IMR-90 (cell line): ENCODE results near the gene MRPL19. TPM values are rescaled to one million over a fixed set of nuclear protein-coding genes. Genes with fewer than 3 reads are reported as not detected.

Source experiments
- ATAC-seq: fragments of 200-7000 bp; cut with Tn5 transposase; 2 replicates; pipeline ENCODE4 v1.9.1; 2020; ENCODE audit warnings: low read depth, mild to moderate bottlenecking, moderate library complexity
- BruUV-seq: library from RNA; stranded (reverse); fragments of 400-500 nt; replicated peaks from 2 replicates; lab custom pipeline; 2021; lab: Mats Ljungman, UMichigan
- CTCF ChIA-PET: fragments of 300-600 bp; formaldehyde crosslinking; extraction: SDS; loops from one replicate; lab custom pipeline; 2021; ENCODE audit warnings: antibody characterized with exemption; lab: Yijun Ruan, JAX
- POLR2A ChIA-PET: fragments of 300-600 bp; sonication (Branson Sonifier 250); formaldehyde crosslinking; loops from one replicate; lab custom pipeline; 2022; ENCODE audit warnings: antibody characterized with exemption; ENCODE audit not compliant: unreplicated experiment; lab: Charles Lee
- DNase-seq: peaks from one replicate; pipeline ENCODE4 v3.0.0; 2013
- H2AFZ ChIP-seq: replicated peaks from 2 replicates; pipeline ENCODE3; 2013; ENCODE audit warnings: low read length, mild to moderate bottlenecking; ENCODE audit not compliant: poor library complexity
- H2AK5ac ChIP-seq: 2 replicates; pipeline ENCODE4 v1.6.1; 2013; ENCODE audit warnings: low read depth, low read length, inconsistent platforms
- H2AK9ac ChIP-seq: replicated peaks from 2 replicates; pipeline ENCODE3; 2013; ENCODE audit warnings: mild to moderate bottlenecking, low read depth, low read length, moderate library complexity; ENCODE audit not compliant: poor library complexity
- H2BK120ac ChIP-seq: 2 replicates; pipeline ENCODE4 v1.6.1; 2013; ENCODE audit warnings: low read depth, low read length, inconsistent platforms
- H2BK15ac ChIP-seq: 3 replicates; pipeline ENCODE4 v1.6.1; 2013; ENCODE audit warnings: low read depth, low read length, inconsistent platforms
- H2BK20ac ChIP-seq: 2 replicates; pipeline ENCODE4 v1.6.1; 2013; ENCODE audit warnings: low read depth, mild to moderate bottlenecking, inconsistent platforms, low read length, moderate library complexity
- H2BK5ac ChIP-seq: 2 replicates; pipeline ENCODE4 v1.6.1; 2013; ENCODE audit warnings: mild to moderate bottlenecking, low read depth, low read length, inconsistent platforms; ENCODE audit not compliant: poor library complexity, severe bottlenecking
- H3K14ac ChIP-seq: replicated peaks from 2 replicates; pipeline ENCODE4 v1.6.1; 2013; ENCODE audit warnings: low read depth, low read length, inconsistent platforms
- H3K18ac ChIP-seq: 2 replicates; pipeline ENCODE4 v1.6.1; 2013; ENCODE audit warnings: low read depth, low read length, control low read depth
- H3K23ac ChIP-seq: 2 replicates; pipeline ENCODE4 v1.6.1; 2013; ENCODE audit warnings: low read depth, low read length, inconsistent platforms
- H3K27ac ChIP-seq: 2 replicates; pipeline ENCODE4 v1.5.1; 2013; ENCODE audit warnings: mild to moderate bottlenecking, control low read depth, low read length; ENCODE audit not compliant: insufficient read depth
- H3K27me3 ChIP-seq: 2 replicates; pipeline ENCODE4 v1.6.1; 2013; ENCODE audit warnings: low read length; ENCODE audit not compliant: control insufficient read depth, insufficient read depth
- H3K36me3 ChIP-seq: 2 replicates; pipeline ENCODE4 v1.6.1; 2013; ENCODE audit warnings: low read length, mixed read lengths; ENCODE audit not compliant: control insufficient read depth, insufficient read depth
- H3K4ac ChIP-seq: 2 replicates; pipeline ENCODE4 v1.6.1; 2013; ENCODE audit warnings: low read depth, low read length, inconsistent platforms
- H3K4me1 ChIP-seq: 2 replicates; pipeline ENCODE4 v1.6.1; 2013; ENCODE audit warnings: low read length, mixed read lengths; ENCODE audit not compliant: control insufficient read depth, insufficient read depth
- H3K4me2 ChIP-seq: 2 replicates; pipeline ENCODE4 v1.6.1; 2013; ENCODE audit warnings: low read depth, mild to moderate bottlenecking, control low read depth, low read length, moderate library complexity
- H3K4me3 ChIP-seq: 2 replicates; pipeline ENCODE4 v1.5.1; 2013; ENCODE audit warnings: low read depth, mild to moderate bottlenecking, control low read depth, low read length, moderate library complexity; ENCODE audit not compliant: insufficient read depth
- H3K56ac ChIP-seq: 2 replicates; pipeline ENCODE4 v1.6.1; 2013; ENCODE audit warnings: low read length, inconsistent platforms; ENCODE audit not compliant: insufficient read depth; ENCODE audit errors: extremely low read depth
- H3K79me1 ChIP-seq, 2 experiments: 2 replicates each; pipeline ENCODE4 v1.6.1; 2013; ENCODE audit warnings: low read length in 2 of 2, inconsistent platforms in 1 of 2, low read depth in 1 of 2
- H3K9ac ChIP-seq: 2 replicates; pipeline ENCODE4 v1.6.1; 2013; ENCODE audit warnings: low read depth, low read length, control low read depth
- H3K9me1 ChIP-seq: 2 replicates; pipeline ENCODE4 v1.6.1; 2013; ENCODE audit warnings: low read length, inconsistent platforms; ENCODE audit not compliant: insufficient read depth
- H3K9me3 ChIP-seq: 2 replicates; pipeline ENCODE4 v1.6.1; 2013; ENCODE audit warnings: low read length; ENCODE audit not compliant: control insufficient read depth, insufficient read depth
- H4K20me1 ChIP-seq: 2 replicates; pipeline ENCODE4 v1.6.1; 2013; ENCODE audit warnings: low read length, inconsistent platforms; ENCODE audit not compliant: insufficient read depth
- H4K5ac ChIP-seq: 2 replicates; pipeline ENCODE4 v1.6.1; 2013; ENCODE audit warnings: mild to moderate bottlenecking, low read depth, low read length, control low read depth
- H4K8ac ChIP-seq, 2 experiments: 2 replicates each; pipeline ENCODE4 v1.6.1; 2013; ENCODE audit warnings: low read depth in 2 of 2, low read length in 2 of 2, control low read depth in 1 of 2, inconsistent platforms in 1 of 2
- H4K91ac ChIP-seq: 2 replicates; pipeline ENCODE4 v1.6.1; 2013; ENCODE audit warnings: low read depth, low read length, inconsistent platforms; ENCODE audit not compliant: insufficient read depth
- CEBPB ChIP-seq: IDR thresholded peaks from 2 replicates; pipeline ENCODE4 v1.6.1; 2012; ENCODE audit warnings: low read depth, low read length, improper control_type of control experiment
- CHD1 ChIP-seq: IDR thresholded peaks from 2 replicates; pipeline ENCODE4 v1.6.1; 2012; ENCODE audit warnings: low read depth, low read length, improper control_type of control experiment
- CTCF ChIP-seq: conservative IDR thresholded peaks from 2 replicates; pipeline ENCODE4 v1.5.1; 2012; ENCODE audit warnings: mild to moderate bottlenecking, low read depth, low read length, improper control_type of control experiment
- FOS ChIP-seq: fragments of 150-350 bp; IDR thresholded peaks from 2 replicates; pipeline ENCODE4 v1.6.1; 2016; ENCODE audit warnings: low read depth, low read length
- MAFK ChIP-seq: IDR thresholded peaks from 2 replicates; pipeline ENCODE4 v1.6.1; 2012; ENCODE audit warnings: low read depth, low read length, improper control_type of control experiment
- MAZ ChIP-seq: IDR thresholded peaks from 2 replicates; pipeline ENCODE4 v1.6.1; 2012; ENCODE audit warnings: low read depth, mild to moderate bottlenecking, low read length, improper control_type of control experiment, moderate library complexity, borderline replicate concordance
- MXI1 ChIP-seq: IDR thresholded peaks from 2 replicates; pipeline ENCODE4 v1.6.1; 2012; ENCODE audit warnings: low read depth, mild to moderate bottlenecking, low read length, moderate library complexity, borderline replicate concordance
- NFE2L2 ChIP-seq: fragments of 150-350 bp; IDR thresholded peaks from 2 replicates; pipeline ENCODE4 v1.6.1; 2016; ENCODE audit warnings: low read depth, mild to moderate bottlenecking, low read length
- POLR2A ChIP-seq: IDR thresholded peaks from 2 replicates; pipeline ENCODE4 v1.6.1; 2012; ENCODE audit warnings: mild to moderate bottlenecking, low read depth, low read length
- RAD21 ChIP-seq: IDR thresholded peaks from 2 replicates; pipeline ENCODE4 v1.6.1; 2012; ENCODE audit warnings: low read length, improper control_type of control experiment
- RCOR1 ChIP-seq: IDR thresholded peaks from 2 replicates; pipeline ENCODE4 v1.6.1; 2012; ENCODE audit warnings: mild to moderate bottlenecking, low read length, improper control_type of control experiment; ENCODE audit not compliant: insufficient replicate concordance
- RFX5 ChIP-seq: IDR thresholded peaks from 2 replicates; pipeline ENCODE4 v1.8.0; 2012; ENCODE audit warnings: low read depth, mild to moderate bottlenecking, low read length, moderate library complexity
- USF2 ChIP-seq: fragments of 150-350 bp; IDR thresholded peaks from 2 replicates; pipeline ENCODE4 v1.6.1; 2017; ENCODE audit warnings: mild to moderate bottlenecking, antibody characterized with exemption, low read length, low read depth
- WGBS, 2 experiments: methylation state at CpG; one replicate each; pipeline versions ENCODE4 v1.1.5 to v1.1.7; 2013; ENCODE audit warnings: missing lambda C conversion rate in 2 of 2; ENCODE audit not compliant: insufficient read length in 1 of 2; ENCODE audit errors: extremely low coverage in 2 of 2; 5-methylcytosine and 5-hydroxymethylcytosine counted together
- dilution Hi-C: fragments of 300-500 bp; cut with HindIII; formaldehyde crosslinking; loops from one replicate; pipeline ENCODE4 v1.14.3; 2018; ENCODE audit warnings: low sequenced_read_pairs; ENCODE audit not compliant: unreplicated experiment
- in situ Hi-C: fragments of 300-500 bp; cut with MboI; formaldehyde crosslinking; loops from 3 replicates; pipeline ENCODE4 v1.14.3; 2019; ENCODE audit warnings: low sequenced_read_pairs, inconsistent platforms, mixed read lengths
- intact Hi-C: fragments of 100-400 bp; cut with micrococcal nuclease; formaldehyde crosslinking; loops from 2 replicates; pipeline ENCODE4 v1.10.0; 2022
- polyA plus RNA-seq, 3 experiments: library from polyadenylated mRNA; depleted of rRNA; stranded (reverse); fragments of >200 nt; gene quantifications; 2 replicates each; pipeline ENCODE4 v1.2.3, GENCODE V29; 2012; ENCODE audit warnings: low replicate concordance in 1 of 3
- total RNA-seq: library from RNA; depleted of rRNA; stranded (reverse); fragments of >200 nt; gene quantifications from 2 replicates; pipeline ENCODE4 v1.2.3, GENCODE V29; 2012
- TF ChIP-seq, protein P1 (sequence below): fragments of 150-350 bp; IDR thresholded peaks from 2 replicates; pipeline ENCODE4 v1.6.1; 2016; ENCODE audit warnings: low read depth, mild to moderate bottlenecking, low read length, moderate library complexity, borderline replicate concordance

MRPL19 gene
- total and polyA plus RNA-seq, 2 of the 4 experiments (the other 2 are of a cell fraction), result 24.8 to 28.5 TPM

DNA sequence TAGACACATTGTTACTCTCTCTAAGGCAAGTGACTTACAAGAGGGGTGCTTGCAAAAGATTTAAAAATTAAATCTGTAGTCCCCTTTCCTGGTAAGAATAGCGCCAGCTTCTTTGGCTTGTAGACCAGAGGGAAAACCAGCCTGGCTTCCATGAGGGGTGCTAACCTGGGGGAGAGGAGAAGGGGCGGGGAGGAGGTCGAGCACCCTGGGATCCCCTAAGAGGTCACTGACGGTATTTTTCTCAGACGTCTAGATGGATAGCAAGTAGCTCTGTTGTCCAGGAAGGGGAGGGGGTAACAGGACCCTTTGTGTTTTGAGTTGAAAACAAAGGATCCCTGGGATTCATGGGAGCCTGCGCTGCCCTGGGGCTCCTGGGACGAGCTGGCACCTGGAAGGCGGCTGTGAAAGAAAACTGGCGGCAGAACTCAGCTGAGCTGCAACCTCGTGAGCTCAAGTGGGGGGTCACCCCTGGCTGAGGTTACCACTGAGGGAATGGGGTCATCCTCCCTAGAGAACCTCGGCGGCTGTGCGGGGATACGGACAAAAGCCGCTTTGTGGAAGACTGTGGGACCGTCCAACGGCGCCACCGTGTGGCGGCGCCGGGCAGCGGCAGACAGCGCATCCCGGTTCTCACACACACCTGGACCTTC is 37.8 kb upstream of the MRPL19 start:
- no peaks in the 10 kb centered on the region for H4K20me1 ChIP-seq
- WGBS, 2 experiments, result 55% methylated on average over 4 of the region's 25 CpGs; no CpG with 5 or more reads in 1 of the 2 experiments
- H2BK20ac ChIP-seq, result peak overlapping the region; percentile 59; the same call in 1 of the 2 replicates
- H4K5ac ChIP-seq, result no peak overlapping the region
- peak overlapping the region; percentile 17 for H2AK9ac ChIP-seq
- H3K4me2 ChIP-seq, result peak overlapping the region; percentile 86
- dilution Hi-C loops, result no loop called here
- H4K91ac ChIP-seq, result peak overlapping the region; percentile 42
- H3K9me1 ChIP-seq, result peaks cover 19% of the 10 kb centered on the region
- no peak overlapping the region for H2AK5ac ChIP-seq
- H4K8ac ChIP-seq, result peak overlapping the region in 1 of 2 experiments; percentile 48; a peak in 1 of 4 replicates
- peak overlapping the region; percentile 82 for H2BK120ac ChIP-seq
- H3K4me3 ChIP-seq, result peak overlapping the region; percentile 22; the same call in 1 of the 2 replicates
- no peak overlapping the region for H3K23ac ChIP-seq
- no peak overlapping the region for H3K14ac ChIP-seq
- H3K9ac ChIP-seq, result no peak overlapping the region; the same call in 1 of the 2 replicates
- H3K4me1 ChIP-seq, result peaks cover 13% of the 10 kb centered on the region
- H3K27me3 ChIP-seq, result peaks cover 24% of the 10 kb centered on the region
- no peaks in the 10 kb centered on the region for H3K36me3 ChIP-seq
- no TSS peak for BruUV-seq
- H3K27ac ChIP-seq, result no peak overlapping the region
- H3K56ac ChIP-seq, result no peak overlapping the region
- POLR2A ChIA-PET, result no interaction called here
- intact Hi-C loops, result loop anchor here (1.0 to 5.0 kb wide), 3 partner anchors 144 to 692 kb away; partner anchors contain the start of gene TACR1
- H2AFZ ChIP-seq, result peak overlapping the region; percentile 92
- H3K9me3 ChIP-seq, result no peaks in the 10 kb centered on the region
- CTCF ChIA-PET, result interaction anchor here (0.6 to 3.5 kb wide), 20 partner anchors 11 to 409 kb away, joined by 3 to 36 read pairs (median 4); partner anchors contain the start of gene TACR1
- no peak overlapping the region for H2BK5ac ChIP-seq
- H3K18ac ChIP-seq, result no peak overlapping the region
- H3K4ac ChIP-seq, result peak overlapping the region; percentile 52
- H2BK15ac ChIP-seq, result peak overlapping the region; percentile 25; the same call in 1 of the 3 replicates
- ATAC-seq (peak; percentile 67), DNase-seq (peak; percentile 47)
- in situ Hi-C loops, result loop anchor here (5.0 to 25.0 kb wide), 5 partner anchors 47 to 922 kb away; partner anchors contain the start of gene EVA1A
- H3K79me1 ChIP-seq, result peaks cover 0 to 15% of the 10 kb centered on the region in 2 experiments; a peak in 2 of 4 replicates
- peak; percentile 95 for TF ChIP-seq RAD21
- TF ChIP-seq CTCF, result peak; percentile 89
- TF ChIP-seq, protein P1, sequence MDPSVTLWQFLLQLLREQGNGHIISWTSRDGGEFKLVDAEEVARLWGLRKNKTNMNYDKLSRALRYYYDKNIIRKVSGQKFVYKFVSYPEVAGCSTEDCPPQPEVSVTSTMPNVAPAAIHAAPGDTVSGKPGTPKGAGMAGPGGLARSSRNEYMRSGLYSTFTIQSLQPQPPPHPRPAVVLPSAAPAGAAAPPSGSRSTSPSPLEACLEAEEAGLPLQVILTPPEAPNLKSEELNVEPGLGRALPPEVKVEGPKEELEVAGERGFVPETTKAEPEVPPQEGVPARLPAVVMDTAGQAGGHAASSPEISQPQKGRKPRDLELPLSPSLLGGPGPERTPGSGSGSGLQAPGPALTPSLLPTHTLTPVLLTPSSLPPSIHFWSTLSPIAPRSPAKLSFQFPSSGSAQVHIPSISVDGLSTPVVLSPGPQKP, result no peak
- no peak for TF ChIP-seq MAFK
- TF ChIP-seq FOS, result no peak
- no peak for TF ChIP-seq NFE2L2
- no peak; the same call in 1 of the 2 replicates for TF ChIP-seq MAZ
- no peak for TF ChIP-seq RFX5
- TF ChIP-seq MXI1, result no peak
- no peak for TF ChIP-seq RCOR1
- no peak for TF ChIP-seq USF2
- no peak for TF ChIP-seq CHD1
- no peak for TF ChIP-seq CEBPB
- TF ChIP-seq POLR2A, result peak; percentile 34; the same call in 1 of the 2 replicates
